ENCODE measurements around the gene DIO1.

DNA sequence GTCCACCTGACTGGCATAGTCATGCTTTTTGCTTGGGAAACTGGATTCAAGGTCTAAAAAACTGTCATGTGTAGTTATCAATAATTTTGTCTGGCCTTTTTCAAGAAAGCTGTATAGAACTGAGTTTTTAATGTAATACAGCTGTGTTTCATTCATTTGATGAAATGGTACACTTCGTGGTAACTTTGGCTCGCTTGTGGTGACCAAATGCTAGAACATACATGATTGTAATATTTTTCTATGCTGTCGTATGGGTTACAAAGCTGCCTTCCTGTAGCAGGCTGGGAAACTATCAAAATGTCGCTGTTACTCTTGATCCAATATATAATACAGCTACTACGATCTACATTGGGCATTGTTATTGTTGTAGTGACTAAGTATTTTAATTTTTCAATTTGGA lies 54.3 kb downstream of the DIO1 start:
- no peak for TF ChIP-seq POLR2A (IDR thresholded peaks at IDR 0.05)
- TF ChIP-seq, protein P1, sequence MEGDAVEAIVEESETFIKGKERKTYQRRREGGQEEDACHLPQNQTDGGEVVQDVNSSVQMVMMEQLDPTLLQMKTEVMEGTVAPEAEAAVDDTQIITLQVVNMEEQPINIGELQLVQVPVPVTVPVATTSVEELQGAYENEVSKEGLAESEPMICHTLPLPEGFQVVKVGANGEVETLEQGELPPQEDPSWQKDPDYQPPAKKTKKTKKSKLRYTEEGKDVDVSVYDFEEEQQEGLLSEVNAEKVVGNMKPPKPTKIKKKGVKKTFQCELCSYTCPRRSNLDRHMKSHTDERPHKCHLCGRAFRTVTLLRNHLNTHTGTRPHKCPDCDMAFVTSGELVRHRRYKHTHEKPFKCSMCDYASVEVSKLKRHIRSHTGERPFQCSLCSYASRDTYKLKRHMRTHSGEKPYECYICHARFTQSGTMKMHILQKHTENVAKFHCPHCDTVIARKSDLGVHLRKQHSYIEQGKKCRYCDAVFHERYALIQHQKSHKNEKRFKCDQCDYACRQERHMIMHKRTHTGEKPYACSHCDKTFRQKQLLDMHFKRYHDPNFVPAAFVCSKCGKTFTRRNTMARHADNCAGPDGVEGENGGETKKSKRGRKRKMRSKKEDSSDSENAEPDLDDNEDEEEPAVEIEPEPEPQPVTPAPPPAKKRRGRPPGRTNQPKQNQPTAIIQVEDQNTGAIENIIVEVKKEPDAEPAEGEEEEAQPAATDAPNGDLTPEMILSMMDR (IDR thresholded peaks at IDR 0.05) = no peak

Data from suprapubic skin (tissue), 3 donors.